IPS DF 19.7 (cell line): Measurements from ENCODE around the gene ADI1.
"Not testable (repeated sequence)": the region's sequence is repeated elsewhere in the genome, so short reads cannot be mapped to it uniquely, and the experiment has no call there.

Experiments used
- DNase-seq: peaks from one replicate; pipeline ENCODE4 v3.0.0-alpha.2; 2013; ENCODE audit warnings: low read depth, low spot score

Gene ADI1

GRCh38 chr2:3448441-3448911, 70.9 kb downstream of the ADI1 start:
- DNase-seq, result not testable (repeated sequence)

DNA sequence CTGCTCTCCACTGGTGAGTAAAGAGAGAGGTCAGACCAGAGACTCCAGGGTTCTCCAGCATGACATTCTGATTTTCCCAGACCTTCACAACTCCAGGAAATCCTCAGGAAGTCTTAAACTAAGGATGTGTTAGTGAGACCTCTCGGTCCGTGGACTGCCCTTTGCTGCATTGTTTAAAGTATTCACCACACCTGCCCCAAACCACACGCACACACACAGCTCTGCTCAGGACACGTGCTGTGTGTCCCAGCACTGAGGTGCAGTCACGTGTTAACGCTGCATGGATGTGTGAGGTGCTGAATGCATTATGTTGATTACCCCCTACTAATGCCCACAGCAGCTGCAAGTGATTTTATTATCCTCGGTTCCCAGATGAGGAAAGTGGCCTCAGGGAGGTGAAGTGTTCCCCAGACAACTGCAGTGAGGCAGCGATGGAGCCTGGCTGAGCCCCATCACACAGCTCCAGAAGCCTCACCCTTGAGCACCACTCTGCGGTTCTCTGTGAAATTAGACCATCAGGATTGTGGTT, 71.5 kb downstream of the ADI1 start:
- no peak for DNase-seq
